Parathyroid adenoma (tissue), 2 donors: ENCODE results near the gene SAMD15.

Experiments used
- H2AFZ ChIP-seq: fragments of 300-600 bp; sonication (generic); one replicate; pipeline ENCODE4 v1.7.0; 2017; ENCODE audit warnings: antibody characterized with exemption, mild to moderate bottlenecking
- H3K27ac ChIP-seq: fragments of 300-600 bp; sonication (generic); one replicate; pipeline ENCODE4 v1.7.0; 2017
- H3K27me3 ChIP-seq: fragments of 300-600 bp; sonication (generic); one replicate; pipeline ENCODE4 v1.7.0; 2017; ENCODE audit warnings: low read length; ENCODE audit not compliant: control insufficient read depth, insufficient read depth
- H3K36me3 ChIP-seq: fragments of 300-600 bp; sonication (generic); one replicate; pipeline ENCODE4 v1.7.0; 2017; ENCODE audit warnings: low read length; ENCODE audit not compliant: control insufficient read depth, insufficient read depth
- H3K4me1 ChIP-seq: fragments of 300-600 bp; sonication (generic); one replicate; pipeline ENCODE4 v1.7.0; 2017; ENCODE audit warnings: control low read depth
- H3K4me2 ChIP-seq: fragments of 300-600 bp; sonication (generic); one replicate; pipeline ENCODE4 v1.7.0; 2017; ENCODE audit warnings: low read length
- H3K4me3 ChIP-seq: fragments of 300-600 bp; sonication (generic); one replicate; pipeline ENCODE4 v1.7.0; 2017; ENCODE audit warnings: low read depth, low read length
- H3K79me2 ChIP-seq: fragments of 300-600 bp; sonication (generic); one replicate; pipeline ENCODE4 v1.7.0; 2017; ENCODE audit warnings: control low read depth
- H3K9ac ChIP-seq: fragments of 300-600 bp; sonication (generic); one replicate; pipeline ENCODE4 v1.7.0; 2017; ENCODE audit warnings: mild to moderate bottlenecking
- H3K9me3 ChIP-seq: fragments of 300-600 bp; sonication (generic); one replicate; pipeline ENCODE4 v1.7.0; 2017; ENCODE audit warnings: low read length; ENCODE audit not compliant: control insufficient read depth
- TF ChIP-seq, protein P1 (sequence below): fragments of 300-600 bp; sonication (generic); IDR thresholded peaks from one replicate; pipeline ENCODE4 v1.7.0; 2017; ENCODE audit warnings: antibody characterized with exemption, mild to moderate bottlenecking
- donor health status: primary hyperparathyroidism.

Gene SAMD15

DNA sequence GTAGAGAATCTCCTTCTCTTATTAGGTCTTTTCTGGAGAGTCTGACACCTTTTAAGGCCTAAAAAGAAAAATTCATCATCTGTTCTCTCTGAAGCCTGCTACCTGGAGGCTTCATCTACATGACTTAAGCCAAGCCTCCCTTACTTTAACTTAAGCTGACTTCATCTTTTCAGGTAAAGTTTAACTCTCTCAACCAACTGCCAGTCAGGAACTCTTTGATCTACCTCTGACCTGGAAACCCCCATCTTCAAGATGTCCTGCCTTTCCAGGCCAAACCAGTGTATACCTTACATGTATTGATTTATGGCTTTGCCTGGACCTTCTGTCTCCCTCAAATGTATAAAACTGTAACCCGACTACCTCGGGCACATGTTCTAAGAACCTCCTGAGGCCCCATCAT, 38.9 kb upstream of the SAMD15 start:
- Histone ChIP-seq H3K4me2 (no peak overlapping the region), H3K9me3 (no peaks in the 10 kb centered on the region), H3K79me2 (no peaks in the 10 kb centered on the region), H3K9ac (no peak overlapping the region), H3K27ac (no peak overlapping the region), H3K4me3 (no peak overlapping the region), H3K36me3 (no peaks in the 10 kb centered on the region), H3K4me1 (peaks cover 9% of the 10 kb centered on the region), H3K27me3 (no peaks in the 10 kb centered on the region), H2AFZ (no peak overlapping the region)
- TF ChIP-seq, protein P1, sequence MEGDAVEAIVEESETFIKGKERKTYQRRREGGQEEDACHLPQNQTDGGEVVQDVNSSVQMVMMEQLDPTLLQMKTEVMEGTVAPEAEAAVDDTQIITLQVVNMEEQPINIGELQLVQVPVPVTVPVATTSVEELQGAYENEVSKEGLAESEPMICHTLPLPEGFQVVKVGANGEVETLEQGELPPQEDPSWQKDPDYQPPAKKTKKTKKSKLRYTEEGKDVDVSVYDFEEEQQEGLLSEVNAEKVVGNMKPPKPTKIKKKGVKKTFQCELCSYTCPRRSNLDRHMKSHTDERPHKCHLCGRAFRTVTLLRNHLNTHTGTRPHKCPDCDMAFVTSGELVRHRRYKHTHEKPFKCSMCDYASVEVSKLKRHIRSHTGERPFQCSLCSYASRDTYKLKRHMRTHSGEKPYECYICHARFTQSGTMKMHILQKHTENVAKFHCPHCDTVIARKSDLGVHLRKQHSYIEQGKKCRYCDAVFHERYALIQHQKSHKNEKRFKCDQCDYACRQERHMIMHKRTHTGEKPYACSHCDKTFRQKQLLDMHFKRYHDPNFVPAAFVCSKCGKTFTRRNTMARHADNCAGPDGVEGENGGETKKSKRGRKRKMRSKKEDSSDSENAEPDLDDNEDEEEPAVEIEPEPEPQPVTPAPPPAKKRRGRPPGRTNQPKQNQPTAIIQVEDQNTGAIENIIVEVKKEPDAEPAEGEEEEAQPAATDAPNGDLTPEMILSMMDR, result no peak

DNA sequence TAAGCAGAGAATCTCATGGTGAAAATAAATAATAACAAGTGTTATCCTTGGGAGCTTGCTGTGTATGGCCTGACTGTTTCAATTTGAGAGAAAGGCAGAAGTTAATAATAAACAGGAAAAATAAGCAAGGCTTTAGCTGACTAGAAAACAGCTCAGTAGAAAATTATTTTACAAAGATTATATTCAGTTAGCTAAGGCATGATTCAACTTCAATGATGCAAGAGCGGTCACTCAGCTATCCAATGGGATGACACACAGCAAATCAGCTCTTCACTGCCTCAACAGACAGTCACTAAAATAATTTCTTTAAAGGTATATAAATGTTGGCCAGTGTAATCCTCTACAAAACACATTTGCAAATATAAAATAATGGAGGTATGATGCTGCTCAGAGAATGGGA, 37.8 kb upstream of the SAMD15 start:
- Histone ChIP-seq H3K4me3 (no peak overlapping the region), H3K27ac (no peak overlapping the region), H3K79me2 (no peaks in the 10 kb centered on the region), H3K9me3 (no peaks in the 10 kb centered on the region), H3K27me3 (no peaks in the 10 kb centered on the region), H3K36me3 (no peaks in the 10 kb centered on the region), H3K9ac (no peak overlapping the region), H3K4me2 (no peak overlapping the region), H2AFZ (no peak overlapping the region), H3K4me1 (peaks cover 20% of the 10 kb centered on the region)
- TF ChIP-seq, protein P1, result no peak

DNA sequence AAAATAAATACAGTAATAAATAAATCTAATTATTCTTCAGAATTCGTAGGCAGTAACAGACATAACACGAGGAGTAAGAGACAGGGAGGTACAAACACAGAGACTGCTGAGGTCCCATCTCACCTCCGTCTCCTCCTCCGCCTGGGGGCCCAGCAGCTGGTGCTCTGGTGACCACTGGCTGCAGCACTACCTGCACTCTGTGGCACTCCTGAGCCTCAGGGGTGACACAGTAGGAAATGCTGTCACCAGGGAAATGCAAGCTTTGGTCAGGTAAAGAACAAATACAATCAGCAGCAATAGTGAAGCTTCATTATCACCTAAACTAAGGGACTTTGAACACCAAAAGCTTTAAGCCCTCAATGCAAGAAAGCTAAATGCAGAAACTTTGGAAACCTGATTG, 36.8 kb upstream of the SAMD15 start:
- no peak overlapping the region for H3K9ac ChIP-seq
- H3K27ac ChIP-seq, result no peak overlapping the region
- H2AFZ ChIP-seq, result no peak overlapping the region
- H3K79me2 ChIP-seq, result no peaks in the 10 kb centered on the region
- H3K36me3 ChIP-seq, result no peaks in the 10 kb centered on the region
- TF ChIP-seq, protein P1, result no peak
- no peaks in the 10 kb centered on the region for H3K9me3 ChIP-seq
- H3K27me3 ChIP-seq, result no peaks in the 10 kb centered on the region
- no peak overlapping the region for H3K4me2 ChIP-seq
- peaks cover 28% of the 10 kb centered on the region for H3K4me1 ChIP-seq
- H3K4me3 ChIP-seq, result no peak overlapping the region

DNA sequence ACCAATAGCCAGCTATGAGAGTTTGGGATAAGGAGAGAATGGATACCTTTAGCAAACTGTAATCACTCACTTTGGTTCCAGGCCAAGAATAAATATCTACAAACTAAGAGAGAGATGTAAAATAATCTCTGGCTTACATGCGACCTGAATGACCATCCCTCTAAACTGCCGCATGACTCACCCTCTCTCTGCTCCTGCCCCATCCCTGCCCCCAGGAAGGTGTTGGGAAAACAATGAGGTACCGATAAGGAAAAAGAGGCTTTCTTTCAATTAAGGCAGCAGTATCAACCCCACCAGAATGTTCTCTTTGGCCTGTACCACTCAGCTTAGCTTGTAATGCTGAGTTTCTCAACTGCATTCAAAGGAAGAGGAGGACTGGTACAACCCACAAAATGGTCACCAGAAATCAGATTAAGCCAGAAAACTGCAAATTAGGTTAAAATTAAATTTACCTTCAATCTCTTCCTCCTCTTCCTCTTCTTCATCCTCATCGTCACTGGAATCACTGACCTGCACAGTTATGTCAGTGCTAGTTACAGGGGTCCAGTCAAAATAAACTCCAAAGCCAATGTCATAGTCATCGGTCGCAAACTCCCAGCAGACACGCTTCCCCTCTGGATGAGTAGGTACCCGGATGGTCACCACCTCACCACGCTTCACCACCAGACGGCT, 34.3 kb upstream of the SAMD15 start:
- Histone ChIP-seq H3K27me3 (no peaks in the 10 kb centered on the region), H3K27ac (no peak overlapping the region), H3K36me3 (no peaks in the 10 kb centered on the region), H3K4me1 (peaks cover 28% of the 10 kb centered on the region), H3K79me2 (no peaks in the 10 kb centered on the region), H3K4me3 (no peak overlapping the region), H3K9ac (no peak overlapping the region), H3K4me2 (no peak overlapping the region), H2AFZ (no peak overlapping the region), H3K9me3 (no peaks in the 10 kb centered on the region)
- TF ChIP-seq, protein P1, result no peak

DNA sequence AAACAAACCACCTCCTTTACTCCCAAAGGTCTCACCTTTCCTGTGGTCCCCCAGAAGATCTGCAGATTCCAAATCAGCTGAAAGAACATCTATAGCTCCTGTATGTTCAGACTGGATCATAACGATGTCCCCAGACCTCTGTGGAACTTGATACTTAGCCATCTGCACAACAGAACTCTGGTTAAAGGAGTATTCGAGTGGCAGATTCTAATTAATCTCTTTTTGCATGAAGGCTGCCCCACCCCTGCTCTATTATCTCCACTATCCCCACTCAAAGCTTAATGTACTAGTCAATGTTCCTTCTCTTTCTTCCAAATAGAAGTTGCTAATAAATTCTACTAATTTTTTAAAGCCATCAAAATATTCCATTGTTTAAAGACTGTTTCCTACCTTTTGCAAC, 33.5 kb upstream of the SAMD15 start:
- Histone ChIP-seq H3K4me3 (no peak overlapping the region), H3K4me2 (no peak overlapping the region), H3K27ac (peak overlapping the region; percentile 70), H3K36me3 (no peaks in the 10 kb centered on the region), H3K27me3 (no peaks in the 10 kb centered on the region), H3K4me1 (peaks cover 28% of the 10 kb centered on the region), H2AFZ (peak overlapping the region; percentile 13), H3K79me2 (no peaks in the 10 kb centered on the region), H3K9me3 (no peaks in the 10 kb centered on the region), H3K9ac (no peak overlapping the region)
- TF ChIP-seq, protein P1, result no peak
